Right hindlimb (tissue), 1 donor: ENCODE results near the gene PEX14.

Experiments
- DNase-seq: peaks from one replicate; pipeline ENCODE4 v3.0.0-alpha.2; 2018

PEX14 gene

GRCh38 chr1:10671622-10672342 is 197.0 kb downstream of the PEX14 start:
- DNase-seq = no peak

GRCh38 chr1:10672343-10673050 is 197.7 kb downstream of the PEX14 start:
- no peak for DNase-seq

- DNase-seq = no peak
These were observed 198.5 kb downstream of the PEX14 start for GRCh38 chr1:10673109-10673711.

GRCh38 chr1:10674222-10674621 is 199.5 kb downstream of the PEX14 start:
- DNase-seq = no peak

- DNase-seq = no peak
These were observed 200.2 kb downstream of the PEX14 start for GRCh38 chr1:10674700-10675609.

GRCh38 chr1:10675813-10676212 is 201.1 kb downstream of the PEX14 start:
- DNase-seq = no peak

GRCh38 chr1:10676963-10677362 is 202.2 kb downstream of the PEX14 start:
- no peak for DNase-seq

GRCh38 chr1:10677491-10678391 is 203.0 kb downstream of the PEX14 start:
- no peak for DNase-seq

- no peak for DNase-seq
These were observed 203.7 kb downstream of the PEX14 start for GRCh38 chr1:10678402-10678801.

GRCh38 chr1:10678852-10679251 is 204.1 kb downstream of the PEX14 start:
- no peak for DNase-seq

GRCh38 chr1:10679496-10680220 is 204.9 kb downstream of the PEX14 start:
- DNase-seq = peak; percentile 80
